GM12801 (cell line): ENCODE measurements around the gene ACACA.

Experiments used
- CTCF ChIP-seq: IDR thresholded peaks from one replicate; pipeline ENCODE4 v1.5.1; 2011; ENCODE audit warnings: control low read depth; ENCODE audit not compliant: insufficient read length; ENCODE audit errors: extremely low read depth

The ACACA gene

GRCh38 chr17:37410357-37410756, 3.7 kb upstream of the ACACA start:
- no peak for TF ChIP-seq CTCF

GRCh38 chr17:37405955-37406634, 541 bp downstream of the ACACA start:
- no peak for TF ChIP-seq CTCF

- no peak for TF ChIP-seq CTCF
Observed at GRCh38 chr17:37400505-37400904, 6.1 kb downstream of the ACACA start.

GRCh38 chr17:37399265-37399803, 7.3 kb downstream of the ACACA start:
- TF ChIP-seq CTCF, result no peak

- TF ChIP-seq CTCF, result no peak
Observed at GRCh38 chr17:37393352-37393751, 13.3 kb downstream of the ACACA start.

GRCh38 chr17:37392024-37392590, 14.5 kb downstream of the ACACA start:
- no peak for TF ChIP-seq CTCF

GRCh38 chr17:37391146-37391545, 15.5 kb downstream of the ACACA start:
- no peak for TF ChIP-seq CTCF
